ENCODE results near the gene SVOP.

Gene SVOP

GRCh38 chr12:108973629-108974152, 47.2 kb downstream of the SVOP start:
- no peak for DNase-seq

DNA sequence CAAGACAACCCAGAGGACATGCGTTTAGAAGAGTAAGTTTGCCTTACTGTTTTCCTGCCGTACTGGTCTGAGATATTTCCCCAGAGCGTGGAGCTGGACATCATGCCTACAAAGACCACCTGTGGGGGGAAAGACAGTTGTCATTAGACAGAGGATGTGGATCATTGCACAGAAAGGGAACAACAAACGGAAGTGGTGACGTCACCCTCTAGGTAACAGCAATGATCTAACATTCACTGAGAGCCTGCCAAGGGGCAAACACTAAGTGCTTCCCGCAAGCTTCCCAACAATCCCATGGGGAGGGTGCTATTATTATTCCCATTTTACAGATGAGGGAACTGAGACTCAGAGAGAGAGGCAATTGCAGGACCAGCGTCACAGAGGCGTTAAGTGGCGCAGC, 48.5 kb downstream of the SVOP start:
- peak; percentile 5 to 53 for DNase-seq

DNA sequence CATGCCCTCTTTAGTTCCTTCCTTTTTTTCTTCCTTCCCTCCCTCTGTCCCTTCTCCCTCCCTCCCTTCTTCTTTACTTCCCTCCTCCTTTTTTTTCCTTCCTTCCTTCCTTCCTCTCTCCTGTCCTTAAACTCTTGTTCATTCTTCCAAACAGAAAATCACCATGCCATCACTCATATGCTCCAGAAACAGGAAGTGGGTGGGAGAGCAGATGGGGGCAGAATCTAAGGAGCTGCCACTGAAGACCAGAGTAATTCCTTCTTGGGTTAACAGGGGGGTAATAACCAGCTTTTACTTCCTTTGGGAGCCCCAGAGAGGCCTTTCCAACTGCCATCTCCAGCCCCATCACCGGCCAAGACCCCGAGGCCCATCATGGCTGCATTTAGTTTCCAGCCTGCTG, 51.2 kb downstream of the SVOP start:
- no peak for DNase-seq

- DNase-seq = no peak
These were observed 52.9 kb downstream of the SVOP start for GRCh38 chr12:108967869-108968540.

- DNase-seq = peak in 1 of 2 experiments; percentile 23
These were observed 54.3 kb downstream of the SVOP start for GRCh38 chr12:108966378-108967151.

DNA sequence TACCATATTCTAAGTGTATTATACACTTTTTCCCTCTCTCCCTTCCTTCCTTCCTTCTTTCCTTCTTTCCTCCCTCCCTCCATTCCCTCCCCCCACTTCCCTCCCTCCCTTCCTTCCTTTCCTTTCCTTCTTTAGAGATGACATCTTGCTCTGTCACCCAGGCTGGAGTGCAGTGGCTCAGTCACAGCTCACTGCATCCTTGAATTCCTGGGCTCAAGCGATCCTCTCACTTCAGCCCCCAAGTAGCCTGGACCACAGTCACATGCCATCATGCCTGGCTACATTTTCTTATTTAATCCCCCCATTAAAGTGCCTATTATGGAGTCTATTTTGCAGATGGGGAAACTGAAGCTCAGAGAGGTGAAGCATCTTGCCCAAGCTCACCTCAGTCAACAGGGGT, 55.0 kb downstream of the SVOP start:
- DNase-seq = no peak

GRCh38 chr12:108964371-108965352, 56.2 kb downstream of the SVOP start:
- no peak for DNase-seq

DNA sequence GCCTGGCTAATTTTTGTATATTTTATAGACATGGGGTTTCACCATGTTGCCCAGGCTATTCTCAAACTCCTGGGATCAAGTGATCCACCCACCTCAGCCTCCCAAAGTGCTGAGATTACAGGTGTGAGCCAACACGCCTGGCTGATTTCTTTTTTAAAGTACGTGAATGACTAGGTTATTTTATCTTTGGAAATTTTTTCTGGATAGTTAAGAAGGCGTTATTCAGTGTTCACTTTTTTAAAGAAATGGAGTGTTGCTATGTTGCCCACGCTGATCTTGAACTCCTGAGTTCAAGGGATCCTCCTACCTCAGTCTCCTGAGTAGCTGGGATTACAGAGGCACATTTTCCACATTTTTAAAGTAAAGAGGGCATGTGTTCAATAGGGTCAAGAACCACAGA, 58.6 kb downstream of the SVOP start:
- no peak for DNase-seq

DNA sequence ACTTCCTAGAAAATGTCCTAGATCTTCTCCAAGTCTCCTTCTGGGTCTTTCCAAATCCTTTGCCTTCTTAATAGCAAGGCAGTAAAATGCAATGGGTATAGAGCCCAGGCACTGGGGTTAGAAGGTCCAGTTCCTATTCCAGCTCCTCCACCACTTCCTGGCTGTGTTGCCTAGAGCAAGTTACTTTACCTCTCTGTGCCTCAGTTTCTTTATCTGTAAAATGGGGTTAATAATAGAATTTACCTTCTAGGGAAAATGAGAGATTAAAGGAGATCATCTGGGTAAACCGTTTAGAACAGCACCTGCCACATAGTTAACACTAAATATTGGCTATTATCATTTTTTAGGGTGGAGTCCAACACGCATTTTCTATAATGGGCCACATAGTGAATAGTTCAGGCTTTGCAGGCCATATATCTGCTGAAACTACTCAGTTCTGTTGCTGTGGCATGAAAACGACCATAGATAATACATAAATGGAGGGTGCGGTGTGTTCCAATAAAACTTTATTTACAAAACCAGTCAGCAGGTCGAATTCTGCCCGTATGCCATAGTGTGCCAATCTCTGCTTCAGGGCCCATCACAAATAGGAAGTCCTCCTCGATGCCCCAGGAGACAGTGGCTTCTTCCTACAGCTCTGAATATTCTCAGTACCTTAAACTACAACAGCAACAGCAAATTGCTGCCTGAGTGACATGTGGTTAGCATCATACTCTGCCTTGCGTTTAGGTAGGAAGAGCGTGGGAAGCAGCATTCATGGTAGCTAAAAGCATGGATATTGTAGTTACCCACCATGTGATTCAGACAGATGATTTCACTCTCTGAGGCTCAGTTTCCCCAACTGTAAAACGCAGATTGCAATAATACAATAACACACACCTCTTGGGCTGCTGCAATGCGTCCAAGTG, 60.9 kb downstream of the SVOP start:
- DNase-seq = no peak

GRCh38 chr12:108955225-108955835, 65.5 kb downstream of the SVOP start:
- DNase-seq = no peak

- DNase-seq = peak; percentile 69 to 75
These were observed 69.7 kb downstream of the SVOP start for GRCh38 chr12:108950991-108951739.

GRCh38 chr12:108949976-108950375, 70.9 kb downstream of the SVOP start:
- DNase-seq = no peak

- no peak for DNase-seq
These were observed 72.5 kb downstream of the SVOP start for GRCh38 chr12:108948367-108948766.

GRCh38 chr12:108947097-108947496, 73.8 kb downstream of the SVOP start:
- no peak for DNase-seq

DNA sequence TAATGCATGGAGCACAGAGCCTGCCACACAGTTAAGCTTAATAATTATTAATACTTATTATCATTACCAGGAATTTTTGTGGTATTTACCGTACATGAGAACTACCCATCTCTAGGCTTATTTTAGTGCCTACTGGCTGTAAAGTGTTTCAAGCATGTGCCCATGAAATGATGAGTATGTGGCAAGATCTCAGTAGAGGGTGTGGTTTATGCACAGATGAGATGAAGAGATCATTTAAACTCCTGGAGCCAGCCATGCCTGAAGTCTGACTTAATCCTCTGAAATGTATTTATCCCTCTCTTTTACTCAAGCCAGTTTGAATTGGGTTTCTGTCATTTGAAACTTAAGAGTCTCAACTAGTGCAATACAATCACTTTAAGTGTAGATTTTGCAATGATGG, 80.7 kb downstream of the SVOP start:
- DNase-seq = no peak

DNA sequence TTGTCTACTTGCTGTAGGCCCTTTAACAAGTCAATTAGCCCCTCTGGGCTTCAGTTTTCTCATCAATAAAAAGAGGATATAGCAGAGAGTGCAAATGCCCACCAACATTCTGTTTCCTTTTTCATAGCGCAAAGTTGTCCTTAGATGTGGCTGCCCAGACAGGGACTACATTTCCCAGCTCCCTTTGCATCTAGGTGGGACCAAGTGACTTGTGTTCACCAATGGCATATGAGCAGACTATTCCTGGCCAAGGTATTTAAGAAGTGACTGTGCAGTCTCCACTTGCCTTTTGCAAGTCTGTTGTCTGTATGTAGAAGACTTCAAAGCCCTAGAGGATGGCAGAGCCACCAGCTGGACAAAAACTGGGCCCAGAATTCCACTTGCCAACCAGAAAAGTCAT, 81.3 kb downstream of the SVOP start:
- DNase-seq = no peak

GRCh38 chr12:108938247-108938924, 82.5 kb downstream of the SVOP start:
- no peak for DNase-seq

GRCh38 chr12:108935159-108935763, 85.6 kb downstream of the SVOP start:
- DNase-seq = no peak

DNA sequence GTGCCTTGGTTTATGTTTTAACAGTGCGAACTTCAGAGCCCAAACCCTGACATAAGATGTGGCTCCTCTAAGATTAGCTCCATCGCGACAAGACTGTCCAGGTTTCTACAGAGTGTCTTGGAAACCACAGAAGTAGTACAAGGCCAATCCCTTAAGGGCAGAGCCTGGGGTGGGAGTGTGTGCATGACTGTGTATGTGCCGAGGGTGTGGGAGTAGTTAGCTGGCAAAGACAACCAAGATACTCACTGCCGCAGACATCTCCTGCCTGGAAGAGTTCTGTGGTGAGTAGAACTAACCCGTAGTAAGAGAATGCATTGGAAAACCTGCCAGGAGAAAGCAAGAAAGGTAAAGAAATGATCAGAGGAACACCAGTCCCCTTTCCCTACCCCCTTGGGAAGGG, 86.9 kb downstream of the SVOP start:
- DNase-seq = no peak

DNA sequence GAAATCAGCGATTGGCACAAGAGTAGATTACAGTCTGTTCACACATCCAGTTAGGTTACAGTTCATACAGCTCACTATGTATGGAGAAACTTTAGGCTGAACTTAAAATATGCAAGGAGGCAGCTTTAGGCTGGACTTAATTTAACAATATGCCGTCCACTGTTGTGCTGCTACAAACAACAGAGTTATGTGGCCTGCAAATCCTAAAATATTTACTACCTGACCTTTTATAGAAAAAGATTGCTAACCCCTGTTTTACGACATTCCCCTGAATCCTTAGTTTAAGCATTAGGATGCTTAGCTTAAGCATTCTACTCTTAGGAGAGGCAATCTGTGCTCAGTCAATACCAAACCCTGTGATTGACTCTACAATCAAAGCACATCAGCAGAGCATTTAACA, 90.1 kb downstream of the SVOP start:
- no peak for DNase-seq
